Measurements from ENCODE around the gene ANKS1B. TPM values are rescaled to one million over a fixed set of nuclear protein-coding genes. Genes with fewer than 3 reads are reported as not detected.
"Not testable (repeated sequence)": the region's sequence is repeated elsewhere in the genome, so short reads cannot be mapped to it uniquely, and the experiment has no call there.

Gene ANKS1B
- total RNA-seq, 2 experiments from 2014 or later = not detected

DNA sequence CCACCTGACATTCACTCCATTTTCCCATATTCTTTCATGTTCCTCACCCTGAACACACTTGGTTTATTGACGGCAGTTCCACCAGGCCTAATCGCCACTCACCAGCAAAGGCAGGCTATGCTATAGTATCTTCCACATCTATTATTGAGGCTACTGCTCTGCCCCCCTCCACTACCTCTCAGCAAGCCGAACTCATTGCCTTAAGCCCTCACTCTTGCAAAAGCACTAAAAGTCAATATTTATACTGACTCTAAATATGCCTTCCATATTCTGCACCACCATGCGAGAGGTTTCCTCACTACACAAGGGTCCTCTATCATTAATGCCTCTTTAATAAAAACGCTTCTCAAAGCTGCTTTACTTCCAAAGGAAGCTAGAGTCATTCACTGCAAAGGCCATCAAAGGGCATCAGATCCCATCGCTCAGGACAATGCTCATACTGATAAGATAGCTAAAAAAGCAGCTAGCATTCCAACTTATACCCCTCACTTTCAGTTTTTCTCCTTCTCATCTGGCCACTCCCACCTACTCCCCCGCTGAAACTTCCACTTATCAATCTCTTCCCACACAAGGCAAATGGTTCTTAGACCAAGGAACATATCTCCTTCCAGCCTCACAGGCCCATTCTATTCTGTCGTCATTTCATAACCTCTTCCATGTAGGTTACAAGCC lies 265.2 kb downstream of the ANKS1B start:
- intact Hi-C loops (cut with micrococcal nuclease); H3K4me3 Mint-ChIP-seq; H3K27me3 Mint-ChIP-seq (ENCODE audit: low read depth); H3K4me1 Mint-ChIP-seq (ENCODE audit: low read depth); CTCF ChIA-PET; H3K9me3 Mint-ChIP-seq; H3K36me3 Mint-ChIP-seq (ENCODE audit: low read depth); H3K27ac Mint-ChIP-seq; DNase-seq: not testable (repeated sequence)

DNA sequence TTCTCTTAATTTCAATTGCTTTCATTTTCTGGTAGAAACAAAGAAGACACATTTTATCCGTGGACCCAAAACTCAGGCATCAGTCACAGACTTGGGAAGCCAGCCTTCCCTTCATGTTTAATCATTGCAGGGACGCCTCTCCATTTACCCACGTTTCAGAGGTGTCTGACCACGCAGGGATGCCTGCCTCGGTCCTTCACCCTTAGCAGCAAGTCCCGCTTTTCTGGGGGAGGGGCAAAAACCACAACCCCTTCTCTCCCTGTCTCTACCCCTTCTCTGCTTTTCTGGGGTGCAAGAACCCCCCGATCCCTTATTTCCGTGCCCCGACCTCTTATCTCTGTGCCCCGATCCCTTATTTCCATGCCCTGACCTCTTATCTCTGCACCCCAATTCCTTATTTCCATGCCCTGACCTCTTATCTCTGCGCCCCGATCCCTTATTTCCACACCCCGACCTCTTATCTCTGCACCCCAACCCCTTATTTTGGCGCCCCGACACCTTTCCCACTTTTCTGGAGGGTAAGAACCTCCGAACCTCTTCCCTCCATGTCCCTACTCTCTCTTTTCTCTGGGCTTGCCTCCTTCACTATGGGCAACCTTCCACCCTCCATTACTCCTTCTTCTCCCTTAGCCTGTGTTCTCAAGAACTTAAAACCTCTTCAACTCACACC lies 268.8 kb downstream of the ANKS1B start:
- H3K9me3 Mint-ChIP-seq = peaks cover 12% of the 10 kb centered on the region
- CTCF ChIA-PET; H3K27ac Mint-ChIP-seq; H3K36me3 Mint-ChIP-seq (ENCODE audit: low read depth); H3K27me3 Mint-ChIP-seq (ENCODE audit: low read depth); intact Hi-C loops (cut with micrococcal nuclease); H3K4me1 Mint-ChIP-seq (ENCODE audit: low read depth); H3K4me3 Mint-ChIP-seq; DNase-seq: not testable (repeated sequence)

DNA sequence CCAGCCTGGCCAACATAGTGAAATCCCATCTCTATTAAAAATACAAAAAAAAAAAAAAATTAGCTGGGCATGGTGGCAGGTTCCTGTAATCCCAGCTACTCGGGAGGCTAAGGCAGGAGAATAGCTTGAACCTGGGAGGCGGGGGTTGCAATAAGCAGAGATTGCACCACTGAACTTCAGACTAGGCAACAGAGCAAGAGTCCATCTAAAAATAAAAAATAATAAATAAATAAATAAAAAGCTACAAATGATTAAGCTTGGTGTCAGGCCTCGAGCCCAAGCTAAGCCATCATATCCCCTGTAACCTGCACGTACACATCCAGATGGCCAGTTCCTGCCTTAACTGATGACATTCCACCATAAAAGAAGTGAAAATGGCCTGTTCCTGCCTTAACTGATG lies 269.8 kb downstream of the ANKS1B start:
- H3K4me3 Mint-ChIP-seq; intact Hi-C loops (cut with micrococcal nuclease); H3K27ac Mint-ChIP-seq; H3K4me1 Mint-ChIP-seq (ENCODE audit: low read depth); DNase-seq; H3K36me3 Mint-ChIP-seq (ENCODE audit: low read depth); H3K27me3 Mint-ChIP-seq (ENCODE audit: low read depth); CTCF ChIA-PET: not testable (repeated sequence)
- H3K9me3 Mint-ChIP-seq = peaks cover 15% of the 10 kb centered on the region

DNA sequence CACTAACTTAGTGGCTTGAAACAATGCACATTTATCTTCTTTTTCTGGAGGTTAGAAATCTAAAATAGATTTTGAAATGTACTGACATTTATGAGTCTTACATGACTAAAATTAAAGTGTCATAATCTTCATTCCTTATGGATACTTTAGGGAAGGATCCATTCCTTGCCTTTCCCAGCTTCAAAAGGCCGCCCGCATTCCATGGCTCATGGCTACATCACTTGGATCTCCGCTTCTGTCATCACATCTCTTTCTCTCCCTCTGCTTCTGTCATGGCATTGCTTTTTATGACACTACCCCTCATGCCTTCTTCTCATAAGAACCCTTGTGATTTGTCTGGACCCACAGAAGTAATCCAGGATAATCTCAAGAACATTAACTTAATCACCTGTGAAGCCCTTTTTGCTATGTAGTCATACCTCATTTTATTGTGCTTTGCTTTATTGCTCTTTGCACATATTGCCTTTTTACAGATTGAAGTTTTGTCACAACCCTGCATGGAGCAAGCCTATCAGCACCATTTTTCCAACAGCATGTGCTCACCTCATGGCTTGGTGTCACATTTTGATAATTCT lies 270.7 kb downstream of the ANKS1B start:
- no peak overlapping the region for H3K27ac Mint-ChIP-seq
- H3K27me3 Mint-ChIP-seq (ENCODE audit: low read depth) = no peaks in the 10 kb centered on the region
- CTCF ChIA-PET = no interaction called here
- H3K4me3 Mint-ChIP-seq = no peak overlapping the region
- peaks cover 16% of the 10 kb centered on the region for H3K9me3 Mint-ChIP-seq
- no peaks in the 10 kb centered on the region for H3K4me1 Mint-ChIP-seq (ENCODE audit: low read depth)
- H3K36me3 Mint-ChIP-seq (ENCODE audit: low read depth) = no peaks in the 10 kb centered on the region
- intact Hi-C loops (cut with micrococcal nuclease) = no loop called here
- DNase-seq = no peak

DNA sequence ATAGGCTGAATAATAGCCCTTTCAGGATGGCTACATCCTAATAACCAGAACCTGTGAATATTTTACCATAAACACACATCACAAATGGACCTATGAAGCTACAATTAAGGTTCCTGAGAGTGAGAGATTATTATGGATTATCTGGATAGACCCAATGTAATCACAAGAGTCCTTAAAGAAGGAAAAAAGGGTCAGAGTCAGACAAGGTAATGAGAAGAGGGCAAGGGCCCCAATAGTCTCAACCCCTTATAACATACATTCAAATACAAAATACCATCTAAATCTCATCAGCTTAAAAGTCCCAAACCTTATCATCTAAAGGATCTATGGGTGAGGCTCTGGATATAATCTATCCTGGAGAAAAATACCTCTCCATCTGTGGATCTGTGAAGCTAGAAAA lies 272.5 kb downstream of the ANKS1B start:
- peaks cover 16% of the 10 kb centered on the region for H3K9me3 Mint-ChIP-seq
- no peaks in the 10 kb centered on the region for H3K36me3 Mint-ChIP-seq (ENCODE audit: low read depth)

DNA sequence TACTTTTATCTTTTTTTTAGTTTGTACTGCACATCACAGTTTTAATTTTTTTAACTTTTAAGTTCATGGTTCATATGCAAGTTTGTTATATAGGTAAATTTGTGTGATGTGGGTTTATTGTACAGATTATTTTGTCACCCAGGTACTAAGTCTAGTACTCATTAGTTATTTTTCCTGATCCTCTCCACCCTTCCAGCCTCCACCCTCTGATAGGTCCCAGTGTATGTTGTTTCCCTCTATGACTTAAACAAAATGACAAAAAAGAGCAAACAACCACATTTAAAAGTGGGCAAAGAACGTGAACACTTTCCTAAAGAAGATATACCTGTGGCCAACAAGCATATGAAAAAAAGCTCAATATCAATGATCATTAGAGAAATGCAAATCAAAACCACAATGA lies 273.5 kb downstream of the ANKS1B start:
- CTCF ChIA-PET = no interaction called here
- H3K4me3 Mint-ChIP-seq = no peak overlapping the region
- no peaks in the 10 kb centered on the region for H3K4me1 Mint-ChIP-seq (ENCODE audit: low read depth)
- no peak for DNase-seq
- H3K27ac Mint-ChIP-seq = no peak overlapping the region
- H3K9me3 Mint-ChIP-seq = peaks cover 16% of the 10 kb centered on the region
- intact Hi-C loops (cut with micrococcal nuclease) = no loop called here
- H3K27me3 Mint-ChIP-seq (ENCODE audit: low read depth) = no peaks in the 10 kb centered on the region
- no peaks in the 10 kb centered on the region for H3K36me3 Mint-ChIP-seq (ENCODE audit: low read depth)

More for the DNA sequence above, 272.5 kb downstream of the ANKS1B start:
- no peak for DNase-seq
- Mint-ChIP-seq H3K27ac (no peak overlapping the region), H3K4me1 (ENCODE audit: low read depth) (no peaks in the 10 kb centered on the region), H3K4me3 (no peak overlapping the region), H3K27me3 (ENCODE audit: low read depth) (no peaks in the 10 kb centered on the region)
- intact Hi-C loops (cut with micrococcal nuclease) = no loop called here
- CTCF ChIA-PET = no interaction called here

DNA sequence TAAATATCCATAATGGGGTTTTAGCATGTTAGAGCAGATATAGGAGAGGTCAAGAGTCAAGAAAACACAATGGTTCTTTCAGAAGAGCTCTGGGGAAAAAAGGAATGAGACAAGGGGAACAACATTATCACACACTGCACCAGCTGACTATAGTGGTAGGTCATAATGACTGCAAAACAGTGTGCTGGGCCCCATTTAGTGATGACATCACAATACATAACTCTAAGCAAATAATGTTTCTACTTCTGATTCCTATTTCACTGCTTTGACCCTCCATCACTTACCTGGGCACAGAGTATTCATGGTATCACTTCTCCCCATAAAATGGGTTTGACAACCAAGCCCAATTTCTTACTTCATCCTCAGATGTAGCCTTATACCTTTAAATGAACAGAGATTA lies 275.1 kb downstream of the ANKS1B start:
- Mint-ChIP-seq H3K4me1 (ENCODE audit: low read depth) (no peaks in the 10 kb centered on the region), H3K4me3 (no peak overlapping the region), H3K9me3 (peaks cover 11% of the 10 kb centered on the region), H3K36me3 (ENCODE audit: low read depth) (no peaks in the 10 kb centered on the region), H3K27me3 (ENCODE audit: low read depth) (no peaks in the 10 kb centered on the region), H3K27ac (no peak overlapping the region)
- CTCF ChIA-PET = no interaction called here
- no peak for DNase-seq
- intact Hi-C loops (cut with micrococcal nuclease) = no loop called here

DNA sequence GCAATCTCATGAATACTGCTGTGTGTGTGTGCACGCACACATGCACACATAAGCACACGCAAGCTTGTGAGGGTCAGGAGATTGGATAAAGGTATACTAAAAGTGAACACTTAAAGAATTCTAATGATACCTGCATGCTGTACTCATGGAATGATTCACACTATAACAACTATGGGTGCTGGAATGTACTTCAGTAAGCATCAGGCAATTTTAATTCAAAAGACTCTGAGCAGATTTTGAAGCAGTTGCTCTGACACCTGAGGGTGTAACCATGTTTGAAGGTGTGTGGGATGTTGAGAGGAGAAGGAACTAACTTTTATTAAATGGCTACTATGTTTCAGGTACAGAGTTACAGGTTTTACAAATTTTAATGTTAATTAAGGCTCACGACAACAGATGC lies 275.6 kb downstream of the ANKS1B start:
- Mint-ChIP-seq H3K36me3 (ENCODE audit: low read depth) (no peaks in the 10 kb centered on the region), H3K27me3 (ENCODE audit: low read depth) (no peaks in the 10 kb centered on the region), H3K4me3 (no peak overlapping the region), H3K4me1 (ENCODE audit: low read depth) (no peaks in the 10 kb centered on the region), H3K27ac (no peak overlapping the region), H3K9me3 (peaks cover 11% of the 10 kb centered on the region)
- CTCF ChIA-PET = no interaction called here
- DNase-seq = no peak
- intact Hi-C loops (cut with micrococcal nuclease) = no loop called here

DNA sequence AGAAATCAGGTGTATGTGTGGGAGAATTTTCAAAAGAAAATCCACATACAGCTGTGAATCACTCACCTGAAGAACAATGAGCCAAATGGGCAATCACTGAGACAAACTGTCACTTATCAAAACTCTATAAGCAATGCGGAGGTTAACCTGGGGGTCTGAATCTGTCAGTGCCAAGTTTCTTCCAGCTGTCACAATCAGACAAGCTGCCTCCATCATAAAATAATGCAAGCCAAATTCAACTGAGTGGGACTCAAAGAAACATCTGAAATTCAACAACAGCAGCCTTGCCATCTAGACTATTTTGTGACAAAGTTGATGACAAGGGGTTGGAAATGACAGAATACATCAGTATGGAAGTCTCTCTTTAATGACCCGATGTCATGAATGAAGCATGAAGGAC lies 276.9 kb downstream of the ANKS1B start:
- Mint-ChIP-seq H3K27me3 (ENCODE audit: low read depth) (no peaks in the 10 kb centered on the region), H3K27ac (no peak overlapping the region), H3K4me3 (no peak overlapping the region), H3K36me3 (ENCODE audit: low read depth) (no peaks in the 10 kb centered on the region), H3K4me1 (ENCODE audit: low read depth) (no peaks in the 10 kb centered on the region), H3K9me3 (peaks cover 9% of the 10 kb centered on the region)
- DNase-seq = no peak
- CTCF ChIA-PET = no interaction called here
- intact Hi-C loops (cut with micrococcal nuclease) = no loop called here

DNA sequence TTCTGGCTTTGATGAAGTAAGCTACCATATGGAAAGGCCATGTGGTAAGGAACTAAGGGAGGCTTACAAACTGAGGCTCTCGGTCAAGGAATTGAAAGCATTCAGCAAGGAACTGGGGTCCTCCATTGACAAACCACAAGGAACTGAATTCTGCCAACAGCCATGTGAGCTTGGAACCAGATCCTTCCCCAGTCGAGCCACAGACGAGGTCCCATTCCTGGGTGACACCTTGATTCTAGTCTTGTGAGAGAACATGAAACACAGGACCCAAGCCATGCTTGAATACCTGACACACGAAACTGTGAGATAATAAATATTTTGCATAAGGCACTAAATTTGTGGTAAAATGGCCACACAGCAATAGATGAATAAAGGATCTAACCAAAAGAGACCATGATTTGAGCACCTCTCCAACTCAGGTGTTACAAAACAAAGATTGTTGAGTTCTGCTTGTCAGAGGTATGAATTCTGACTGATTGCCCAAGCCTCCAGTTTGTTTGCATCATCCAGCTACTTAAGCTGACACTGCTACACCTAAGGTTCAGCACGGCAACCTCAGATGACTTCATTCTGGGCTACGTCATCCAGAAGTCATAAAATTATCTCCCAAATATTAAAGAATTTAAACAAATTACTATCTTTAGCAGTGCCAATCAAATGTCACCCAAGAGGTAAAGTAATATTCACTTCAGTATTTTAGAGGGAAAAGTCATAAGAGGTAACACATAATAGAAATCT lies 277.8 kb downstream of the ANKS1B start:
- no peak for DNase-seq
- Mint-ChIP-seq H3K4me3 (no peak overlapping the region), H3K27me3 (ENCODE audit: low read depth) (no peaks in the 10 kb centered on the region), H3K9me3 (peaks cover 8% of the 10 kb centered on the region), H3K27ac (no peak overlapping the region), H3K4me1 (ENCODE audit: low read depth) (no peaks in the 10 kb centered on the region), H3K36me3 (ENCODE audit: low read depth) (no peaks in the 10 kb centered on the region)
- CTCF ChIA-PET = no interaction called here
- intact Hi-C loops (cut with micrococcal nuclease) = no loop called here

DNA sequence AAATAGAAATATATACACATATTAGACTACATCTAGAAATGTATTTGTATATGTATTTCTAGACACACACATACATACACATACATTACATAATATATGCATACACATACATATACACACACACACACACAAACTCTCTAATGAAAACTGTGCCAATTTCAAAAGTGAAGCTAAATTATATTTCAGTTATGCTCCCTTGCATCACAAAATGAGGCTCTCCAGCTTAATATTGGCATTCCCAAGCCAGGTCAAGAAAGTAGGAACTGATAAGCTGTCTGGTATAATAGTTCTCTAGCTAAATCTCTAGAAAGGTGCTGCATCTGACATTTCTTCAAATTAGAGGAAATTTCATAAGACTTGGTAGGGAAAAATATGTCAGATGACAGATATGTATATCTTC lies 280.3 kb downstream of the ANKS1B start:
- no peaks in the 10 kb centered on the region for H3K27me3 Mint-ChIP-seq (ENCODE audit: low read depth)
- intact Hi-C loops (cut with micrococcal nuclease) = no loop called here
- no peak overlapping the region for H3K4me3 Mint-ChIP-seq
- CTCF ChIA-PET = no interaction called here
- H3K4me1 Mint-ChIP-seq (ENCODE audit: low read depth) = no peaks in the 10 kb centered on the region
- H3K9me3 Mint-ChIP-seq = peaks cover 1% of the 10 kb centered on the region
- no peaks in the 10 kb centered on the region for H3K36me3 Mint-ChIP-seq (ENCODE audit: low read depth)
- DNase-seq = no peak
- no peak overlapping the region for H3K27ac Mint-ChIP-seq

DNA sequence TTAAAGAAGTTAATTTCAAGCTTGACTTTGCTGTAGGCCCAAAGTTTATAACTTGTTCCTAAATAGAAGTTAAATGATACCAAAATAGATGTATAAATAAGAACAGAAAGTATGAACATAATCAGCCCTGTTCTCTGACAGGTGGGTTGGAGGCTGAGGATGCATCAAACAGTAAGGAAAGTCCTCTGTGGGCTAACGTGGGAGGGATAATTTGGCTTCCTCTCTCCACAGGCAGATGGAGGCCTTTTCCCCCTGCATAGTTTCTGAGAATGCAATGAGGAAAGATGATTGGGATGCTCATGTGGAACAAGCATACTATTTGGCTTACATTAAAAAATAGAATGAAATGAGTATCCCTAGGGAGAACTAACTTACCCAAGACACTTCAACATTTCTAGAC lies 280.7 kb downstream of the ANKS1B start:
- Mint-ChIP-seq H3K27me3 (ENCODE audit: low read depth) (no peaks in the 10 kb centered on the region), H3K4me3 (no peak overlapping the region), H3K27ac (no peak overlapping the region), H3K36me3 (ENCODE audit: low read depth) (no peaks in the 10 kb centered on the region), H3K9me3 (no peaks in the 10 kb centered on the region), H3K4me1 (ENCODE audit: low read depth) (no peaks in the 10 kb centered on the region)
- intact Hi-C loops (cut with micrococcal nuclease) = no loop called here
- CTCF ChIA-PET = no interaction called here
- DNase-seq = no peak

DNA sequence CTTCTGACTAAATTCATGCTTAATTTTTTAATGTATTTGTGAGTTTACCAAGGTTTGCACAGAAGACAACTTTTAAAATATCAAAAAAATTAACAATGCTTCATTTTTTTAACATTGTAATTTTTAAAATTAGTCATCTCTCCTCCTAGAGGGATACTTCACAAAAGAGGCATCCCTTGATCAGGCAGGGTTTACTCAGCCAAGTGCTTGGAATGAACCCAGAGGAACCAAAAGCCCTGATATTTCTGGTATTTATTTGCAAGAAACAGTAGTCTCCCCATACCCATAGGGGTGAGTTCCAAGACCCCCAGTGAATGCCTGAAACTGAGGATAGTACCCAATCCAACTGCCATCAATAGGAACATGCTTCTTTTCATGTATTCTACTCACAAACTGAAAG lies 284.7 kb downstream of the ANKS1B start:
- intact Hi-C loops (cut with micrococcal nuclease) = no loop called here
- no peak for DNase-seq
- no peaks in the 10 kb centered on the region for H3K27me3 Mint-ChIP-seq (ENCODE audit: low read depth)
- H3K27ac Mint-ChIP-seq = no peak overlapping the region
- CTCF ChIA-PET = no interaction called here
- no peak overlapping the region for H3K4me3 Mint-ChIP-seq
- H3K9me3 Mint-ChIP-seq = peaks cover 3% of the 10 kb centered on the region
- no peaks in the 10 kb centered on the region for H3K36me3 Mint-ChIP-seq (ENCODE audit: low read depth)
- no peaks in the 10 kb centered on the region for H3K4me1 Mint-ChIP-seq (ENCODE audit: low read depth)

Measured in activated naive CD4-positive, alpha-beta T cell treated with anti-CD3 and anti-CD28 coated beads for 36 hours (primary cell).